GM12875 (cell line): Measurements from ENCODE around the gene PSMD11.
"Not testable (repeated sequence)": the region's sequence is repeated elsewhere in the genome, so short reads cannot be mapped to it uniquely, and the experiment has no call there.

Experiments used
- H3K4me3 ChIP-seq: one replicate; pipeline ENCODE4 v1.5.1; 2011; ENCODE audit warnings: low read depth, low read length, control low read depth
- TF ChIP-seq, protein P1 (sequence below): IDR thresholded peaks from 2 replicates; pipeline ENCODE4 v1.5.1; 2011; ENCODE audit warnings: low read depth, mild to moderate bottlenecking, control low read depth, inconsistent platforms, low read length, moderate library complexity, borderline replicate concordance; ENCODE audit not compliant: insufficient read depth

Gene PSMD11

GRCh38 chr17:32519228-32520103 is 75.2 kb downstream of the PSMD11 start:
- TF ChIP-seq, protein P1, sequence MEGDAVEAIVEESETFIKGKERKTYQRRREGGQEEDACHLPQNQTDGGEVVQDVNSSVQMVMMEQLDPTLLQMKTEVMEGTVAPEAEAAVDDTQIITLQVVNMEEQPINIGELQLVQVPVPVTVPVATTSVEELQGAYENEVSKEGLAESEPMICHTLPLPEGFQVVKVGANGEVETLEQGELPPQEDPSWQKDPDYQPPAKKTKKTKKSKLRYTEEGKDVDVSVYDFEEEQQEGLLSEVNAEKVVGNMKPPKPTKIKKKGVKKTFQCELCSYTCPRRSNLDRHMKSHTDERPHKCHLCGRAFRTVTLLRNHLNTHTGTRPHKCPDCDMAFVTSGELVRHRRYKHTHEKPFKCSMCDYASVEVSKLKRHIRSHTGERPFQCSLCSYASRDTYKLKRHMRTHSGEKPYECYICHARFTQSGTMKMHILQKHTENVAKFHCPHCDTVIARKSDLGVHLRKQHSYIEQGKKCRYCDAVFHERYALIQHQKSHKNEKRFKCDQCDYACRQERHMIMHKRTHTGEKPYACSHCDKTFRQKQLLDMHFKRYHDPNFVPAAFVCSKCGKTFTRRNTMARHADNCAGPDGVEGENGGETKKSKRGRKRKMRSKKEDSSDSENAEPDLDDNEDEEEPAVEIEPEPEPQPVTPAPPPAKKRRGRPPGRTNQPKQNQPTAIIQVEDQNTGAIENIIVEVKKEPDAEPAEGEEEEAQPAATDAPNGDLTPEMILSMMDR = no peak
- H3K4me3 ChIP-seq = peak overlapping the region; percentile 54

GRCh38 chr17:32520104-32520701 is 75.9 kb downstream of the PSMD11 start:
- TF ChIP-seq, protein P1 = no peak
- no peak overlapping the region for H3K4me3 ChIP-seq

GRCh38 chr17:32520737-32521404 is 76.6 kb downstream of the PSMD11 start:
- no peak overlapping the region for H3K4me3 ChIP-seq
- TF ChIP-seq, protein P1 = no peak

DNA sequence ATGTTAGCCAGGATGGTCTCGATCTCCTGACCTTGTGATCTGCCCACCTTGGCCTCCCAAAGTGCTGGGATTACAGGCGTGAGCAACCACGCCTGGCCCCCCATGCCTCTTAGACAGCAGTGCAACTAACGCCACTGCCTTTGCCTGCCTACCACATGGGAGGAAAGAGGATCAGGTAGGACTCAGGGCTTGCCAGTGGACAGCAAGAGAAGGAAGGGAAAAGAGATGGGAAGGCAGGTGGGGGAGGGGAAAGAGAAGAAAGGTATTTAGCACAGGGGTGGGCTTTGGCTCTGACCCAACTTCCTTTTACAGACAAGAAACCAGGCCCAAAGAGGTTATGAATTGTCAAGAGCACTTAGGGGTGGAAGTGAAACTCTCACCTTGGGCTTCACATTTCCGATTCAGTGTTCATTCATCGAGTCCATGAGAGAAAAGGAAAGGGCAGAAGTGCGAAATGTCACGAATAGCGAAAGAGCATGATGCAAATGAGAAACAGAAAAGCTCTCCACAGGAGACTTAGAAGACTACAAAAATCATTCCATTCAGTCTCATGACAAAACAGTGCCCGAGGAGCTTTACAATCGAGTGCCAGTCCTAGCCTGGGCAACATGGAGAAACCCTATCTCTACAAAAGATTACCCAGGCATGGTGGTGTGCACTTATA is 78.8 kb downstream of the PSMD11 start:
- H3K4me3 ChIP-seq = peak overlapping the region; percentile 18
- TF ChIP-seq, protein P1 = no peak

DNA sequence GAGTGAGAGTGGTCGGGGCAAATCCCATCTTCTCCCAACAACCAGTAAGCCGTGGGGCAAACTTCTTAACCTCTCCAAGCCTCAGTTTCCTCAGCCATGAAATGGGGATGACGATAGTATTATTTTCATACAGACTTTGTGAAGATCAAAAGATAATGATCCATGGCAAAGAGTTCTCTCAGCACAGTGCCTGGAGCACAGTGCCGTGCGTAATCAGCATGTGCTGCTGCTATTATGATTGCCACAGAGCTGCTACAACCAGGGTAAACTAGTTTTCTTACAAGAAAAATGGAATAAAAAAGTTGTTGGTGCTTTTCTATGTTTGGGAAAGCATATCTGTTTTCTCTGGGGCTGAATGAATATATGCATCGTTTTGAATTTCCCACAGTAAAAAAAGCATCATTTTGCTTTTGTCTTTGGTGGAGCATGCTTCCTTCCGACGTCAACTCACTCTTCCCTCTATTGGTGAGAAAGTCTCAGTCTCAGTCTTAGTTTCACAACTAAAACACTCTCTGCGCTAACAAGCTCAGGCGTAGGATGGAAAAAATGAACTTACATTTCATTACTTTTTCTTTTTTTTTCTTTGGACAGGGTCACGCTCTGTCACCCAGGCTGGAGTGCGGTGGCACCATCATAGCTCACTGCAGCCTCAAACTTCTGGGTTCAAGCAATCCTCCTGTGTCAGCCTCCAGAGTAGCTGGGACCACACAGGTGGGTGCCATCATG is 79.7 kb downstream of the PSMD11 start:
- peak overlapping the region; percentile 18 for H3K4me3 ChIP-seq
- TF ChIP-seq, protein P1 = no peak

GRCh38 chr17:32524553-32524880 is 80.2 kb downstream of the PSMD11 start:
- H3K4me3 ChIP-seq = not testable (repeated sequence)

- H3K4me3 ChIP-seq = no peak overlapping the region
- TF ChIP-seq, protein P1 = no peak
Measured at GRCh38 chr17:32525122-32525521, 80.8 kb downstream of the PSMD11 start.
